CD4-positive, CD25-positive, alpha-beta regulatory T cell (primary cell): ENCODE data around the gene PRKCQ. TPM values are rescaled to one million over a fixed set of nuclear protein-coding genes. Genes with fewer than 3 reads are reported as not detected.

Source experiments
- ATAC-seq, 2 donors: fragments of 150-1000 bp; cut with Tn5 transposase; one replicate each; pipeline ENCODE4 v1.10.0; 2021; ENCODE audit warnings: low read depth in 2 of 2, moderate number of reproducible peaks in 2 of 2, moderate library complexity in 1 of 2
- DNase-seq, 3 donors: peaks; one replicate each; pipeline versions ENCODE4 v3.0.0 to v3.0.0-alpha.2; 2012 to 2022; ENCODE audit warnings: mixed read lengths in 1 of 3
- H3K27ac ChIP-seq: one replicate; pipeline ENCODE4 v1.7.0; 2013; ENCODE audit warnings: mild to moderate bottlenecking, low read length; ENCODE audit not compliant: insufficient read depth, poor library complexity, severe bottlenecking
- H3K27me3 ChIP-seq: one replicate; pipeline ENCODE4 v1.7.0; 2013; ENCODE audit warnings: low read length; ENCODE audit not compliant: control insufficient read depth, insufficient read depth
- H3K36me3 ChIP-seq: one replicate; pipeline ENCODE4 v1.7.0; 2013; ENCODE audit warnings: mild to moderate bottlenecking, low read length, moderate library complexity; ENCODE audit not compliant: control insufficient read depth, insufficient read depth
- H3K4me1 ChIP-seq: 2 replicates; pipeline ENCODE4 v1.7.0; 2013; ENCODE audit warnings: mild to moderate bottlenecking, low read length; ENCODE audit not compliant: insufficient read depth, control insufficient read depth, poor library complexity, severe bottlenecking
- H3K4me3 ChIP-seq: one replicate; pipeline ENCODE4 v1.7.0; 2013; ENCODE audit warnings: low read depth, mild to moderate bottlenecking, low read length, moderate library complexity
- H3K9me3 ChIP-seq, 2 experiments: 1 replicate in 1 of 2; 2 replicates in 1 of 2; pipeline ENCODE4 v1.7.0; 2013; ENCODE audit warnings: low read length in 2 of 2, mild to moderate bottlenecking in 1 of 2, moderate library complexity in 1 of 2; ENCODE audit not compliant: control insufficient read depth in 2 of 2
- H3K27ac Mint-ChIP-seq, 3 donors: one replicate each; pipeline ENCODE4 v1.8.0; 2020 to 2022; ENCODE audit warnings: mild to moderate bottlenecking in 3 of 3, mixed read lengths in 3 of 3, moderate library complexity in 2 of 3
- H3K27me3 Mint-ChIP-seq: one replicate; pipeline ENCODE4 v1.8.0; 2022; ENCODE audit warnings: mild to moderate bottlenecking, mixed read lengths
- H3K36me3 Mint-ChIP-seq: one replicate; pipeline ENCODE4 v1.8.0; 2020; ENCODE audit warnings: mixed read lengths
- H3K4me1 Mint-ChIP-seq, 4 donors: one replicate each; pipeline ENCODE4 v1.8.0; 2020 to 2022; ENCODE audit warnings: mixed read lengths in 4 of 4, mild to moderate bottlenecking in 1 of 4
- H3K4me3 Mint-ChIP-seq, 4 donors: one replicate each; pipeline ENCODE4 v1.8.0; 2020 to 2022; ENCODE audit warnings: mild to moderate bottlenecking in 4 of 4, mixed read lengths in 4 of 4, moderate library complexity in 3 of 4
- H3K9me3 Mint-ChIP-seq, 7 donors: one replicate each; pipeline ENCODE4 v1.8.0; 2020 to 2022; ENCODE audit warnings: mixed read lengths in 7 of 7, mild to moderate bottlenecking in 3 of 7, moderate library complexity in 2 of 7
- polyA plus RNA-seq, 4 donors: library from polyadenylated mRNA; unstranded; fragments of 300-500 nt; fragmentation: Illumina TruSeq; gene quantifications; one replicate each; pipeline ENCODE4 v1.2.3, GENCODE V29; 2021
- total RNA-seq: library from RNA; stranded (reverse); gene quantifications from one replicate; pipeline ENCODE4 v1.2.3, GENCODE V29; 2022

Gene PRKCQ
- total and polyA plus RNA-seq, 5 donors from 2014 or later, result 62.4 to 87.3 (median 69.2) TPM

DNA sequence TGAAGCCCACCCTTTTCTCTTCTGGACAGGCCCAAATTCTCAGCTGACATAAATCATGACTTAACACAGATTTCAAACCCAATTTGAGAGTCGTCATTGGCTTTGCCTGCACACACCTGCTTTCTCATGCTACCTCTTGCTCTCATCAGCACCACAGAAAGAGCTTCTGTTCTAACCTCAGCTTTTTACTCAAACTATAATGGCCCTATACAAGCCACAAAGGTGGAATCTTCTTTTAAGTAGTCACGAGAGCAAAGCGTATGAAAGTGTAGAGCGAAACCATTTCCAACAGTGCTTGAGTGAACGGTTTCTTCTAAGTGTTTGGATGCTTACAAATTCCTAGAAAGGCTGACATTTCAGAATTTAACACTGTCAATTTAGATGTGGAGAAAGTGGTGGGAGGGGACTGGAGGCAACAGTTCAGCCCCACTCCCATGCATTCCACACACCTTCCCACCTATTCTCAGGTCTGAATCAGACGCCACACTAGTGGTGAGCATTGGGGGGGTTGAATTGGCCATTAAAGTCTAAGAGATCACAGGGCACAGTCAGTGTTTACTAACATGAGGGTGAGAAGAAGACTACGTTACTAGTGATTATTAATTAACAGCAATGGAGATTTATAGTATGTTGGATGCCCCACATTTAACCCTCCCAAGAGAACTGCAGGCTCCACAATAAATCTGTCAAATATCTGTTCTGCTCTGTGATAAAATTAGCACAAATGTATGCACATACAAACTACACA is 114.0 kb downstream of the PRKCQ start:
- Mint-ChIP-seq H3K4me1 (peaks cover 7 to 34% (median 27%) of the 10 kb centered on the region in 4 donors), H3K9me3 (peaks cover 0 to 1% (median 0%) of the 10 kb centered on the region in 7 donors), H3K4me3 (peak overlapping the region in 1 of 4 donors; percentile 51), H3K27ac (peak overlapping the region in 1 of 3 donors; percentile 86), H3K27me3 (no peaks in the 10 kb centered on the region), H3K36me3 (peaks cover 69% of the 10 kb centered on the region)
- H3K27me3 ChIP-seq, result no peaks in the 10 kb centered on the region
- ATAC-seq (no peak), DNase-seq (peak in 1 of 3 donors; percentile 22)
- H3K4me1 ChIP-seq, result no peaks in the 10 kb centered on the region
- H3K4me3 ChIP-seq, result no peak overlapping the region
- no peak overlapping the region for H3K27ac ChIP-seq
- no peaks in the 10 kb centered on the region for H3K9me3 ChIP-seq
- peaks cover 96% of the 10 kb centered on the region for H3K36me3 ChIP-seq

- Histone ChIP-seq H3K4me1 (no peaks in the 10 kb centered on the region), H3K9me3 (no peaks in the 10 kb centered on the region), H3K36me3 (peaks cover 98% of the 10 kb centered on the region), H3K4me3 (no peak overlapping the region), H3K27ac (no peak overlapping the region), H3K27me3 (no peaks in the 10 kb centered on the region)
- peaks cover 0 to 5% (median 0%) of the 10 kb centered on the region in 7 donors for H3K9me3 Mint-ChIP-seq
- H3K27ac Mint-ChIP-seq, result no peak overlapping the region
- DNase-seq, result no peak
- H3K4me1 Mint-ChIP-seq, result peaks cover 4 to 34% (median 24%) of the 10 kb centered on the region in 4 donors
- peaks cover 69% of the 10 kb centered on the region for H3K36me3 Mint-ChIP-seq
- H3K4me3 Mint-ChIP-seq, result no peak overlapping the region
- ATAC-seq, result no peak
- no peaks in the 10 kb centered on the region for H3K27me3 Mint-ChIP-seq
Observed at GRCh38 chr10:6465437-6465836, 114.6 kb downstream of the PRKCQ start.

DNA sequence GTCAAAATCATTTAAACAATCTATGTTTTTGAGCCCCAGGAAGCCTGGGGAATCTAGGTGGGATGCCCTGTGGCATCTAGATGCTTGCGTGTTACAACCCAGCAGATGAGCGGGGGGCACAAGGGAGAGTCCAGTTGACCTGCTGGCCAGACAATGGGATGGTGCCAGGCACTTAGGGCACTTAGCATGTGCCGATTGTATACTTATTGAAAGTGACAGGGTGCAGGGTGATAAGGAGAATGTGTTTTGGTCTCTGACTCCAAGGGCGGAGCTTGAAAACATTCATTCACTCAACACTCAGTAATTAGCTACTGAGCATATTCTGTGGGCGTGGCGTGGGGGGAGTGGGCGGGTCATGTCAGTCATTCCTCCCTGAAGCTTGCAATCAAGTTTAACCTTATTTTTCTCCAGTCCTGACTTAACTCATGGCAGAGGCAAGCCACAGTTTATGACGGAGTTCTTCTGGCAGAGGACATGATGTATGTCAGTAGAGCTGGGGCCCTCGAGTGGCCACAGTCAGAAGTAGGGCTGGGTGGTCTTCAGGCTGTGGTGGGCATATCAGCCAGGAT is 115.1 kb downstream of the PRKCQ start:
- H3K27ac Mint-ChIP-seq, result no peak overlapping the region
- Histone ChIP-seq H3K4me3 (no peak overlapping the region), H3K4me1 (no peaks in the 10 kb centered on the region), H3K27ac (no peak overlapping the region), H3K27me3 (no peaks in the 10 kb centered on the region), H3K9me3 (no peaks in the 10 kb centered on the region), H3K36me3 (peaks cover 98% of the 10 kb centered on the region)
- DNase-seq (no peak), ATAC-seq (no peak)
- no peak overlapping the region for H3K4me3 Mint-ChIP-seq
- H3K9me3 Mint-ChIP-seq, result peaks cover 0 to 5% (median 1%) of the 10 kb centered on the region in 7 donors
- H3K27me3 Mint-ChIP-seq, result no peaks in the 10 kb centered on the region
- H3K36me3 Mint-ChIP-seq, result peaks cover 69% of the 10 kb centered on the region
- peaks cover 4 to 31% (median 19%) of the 10 kb centered on the region in 4 donors for H3K4me1 Mint-ChIP-seq

DNA sequence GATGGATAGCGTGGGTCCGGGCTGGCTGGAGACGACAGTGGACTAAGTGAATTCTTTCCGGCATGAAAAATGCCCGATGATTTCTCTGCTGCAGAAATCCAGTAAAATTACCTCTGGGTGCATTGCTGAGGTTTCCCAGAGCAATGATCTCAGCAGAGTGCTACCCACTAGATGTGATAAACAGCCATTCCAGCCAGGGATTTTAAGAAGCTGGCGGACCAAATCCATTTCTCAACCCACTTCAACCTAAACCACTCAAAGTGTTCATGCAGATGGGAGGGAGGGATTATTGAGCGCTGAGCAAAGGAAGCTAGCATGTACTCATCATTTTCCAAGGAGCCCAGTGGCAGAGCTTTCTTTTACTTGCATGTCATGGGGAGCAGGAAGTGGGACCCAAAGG is 116.7 kb downstream of the PRKCQ start:
- DNase-seq, result no peak
- Mint-ChIP-seq H3K36me3 (peaks cover 76% of the 10 kb centered on the region), H3K27me3 (no peaks in the 10 kb centered on the region), H3K4me1 (peaks cover 8 to 33% (median 18%) of the 10 kb centered on the region in 4 donors), H3K9me3 (peaks cover 0 to 5% (median 1%) of the 10 kb centered on the region in 7 donors), H3K27ac (no peak overlapping the region), H3K4me3 (no peak overlapping the region)
- Histone ChIP-seq H3K9me3 (no peaks in the 10 kb centered on the region), H3K4me1 (no peaks in the 10 kb centered on the region), H3K4me3 (no peak overlapping the region), H3K27ac (no peak overlapping the region), H3K27me3 (no peaks in the 10 kb centered on the region), H3K36me3 (peaks cover 98% of the 10 kb centered on the region)
- ATAC-seq, result no peak

- H3K36me3 ChIP-seq, result peaks cover 98% of the 10 kb centered on the region
- H3K4me1 ChIP-seq, result no peaks in the 10 kb centered on the region
- peaks cover 8 to 23% (median 18%) of the 10 kb centered on the region in 4 donors for H3K4me1 Mint-ChIP-seq
- peaks cover 0 to 5% (median 1%) of the 10 kb centered on the region in 7 donors for H3K9me3 Mint-ChIP-seq
- no peak overlapping the region for H3K4me3 Mint-ChIP-seq
- no peak overlapping the region for H3K27ac ChIP-seq
- H3K27me3 Mint-ChIP-seq, result no peaks in the 10 kb centered on the region
- peaks cover 81% of the 10 kb centered on the region for H3K36me3 Mint-ChIP-seq
- DNase-seq, result no peak
- no peak overlapping the region for H3K4me3 ChIP-seq
- ATAC-seq, result no peak
- H3K27ac Mint-ChIP-seq, result peak overlapping the region; percentile 26 to 86 (median 27)
- no peaks in the 10 kb centered on the region for H3K9me3 ChIP-seq
- no peaks in the 10 kb centered on the region for H3K27me3 ChIP-seq
Observed at GRCh38 chr10:6461961-6462360, 118.1 kb downstream of the PRKCQ start.

- Mint-ChIP-seq H3K4me1 (peaks cover 8 to 17% (median 15%) of the 10 kb centered on the region in 4 donors), H3K27ac (peak overlapping the region; percentile 27 to 58 (median 42)), H3K36me3 (peaks cover 81% of the 10 kb centered on the region), H3K9me3 (peaks cover 0 to 5% (median 1%) of the 10 kb centered on the region in 7 donors), H3K4me3 (peak overlapping the region in 1 of 4 donors; percentile 32), H3K27me3 (no peaks in the 10 kb centered on the region)
- H3K4me1 ChIP-seq, result no peaks in the 10 kb centered on the region
- H3K27me3 ChIP-seq, result no peaks in the 10 kb centered on the region
- H3K4me3 ChIP-seq, result no peak overlapping the region
- peaks cover 98% of the 10 kb centered on the region for H3K36me3 ChIP-seq
- no peak overlapping the region for H3K27ac ChIP-seq
- ATAC-seq (no peak), DNase-seq (no peak)
- no peaks in the 10 kb centered on the region for H3K9me3 ChIP-seq
Observed at GRCh38 chr10:6460861-6461409, 119.1 kb downstream of the PRKCQ start.

GRCh38 chr10:6458814-6459213 is 121.3 kb downstream of the PRKCQ start:
- Histone ChIP-seq H3K36me3 (peaks cover 99% of the 10 kb centered on the region), H3K9me3 (no peaks in the 10 kb centered on the region), H3K4me1 (no peaks in the 10 kb centered on the region), H3K27me3 (no peaks in the 10 kb centered on the region), H3K4me3 (no peak overlapping the region), H3K27ac (no peak overlapping the region)
- H3K4me3 Mint-ChIP-seq, result peak overlapping the region in 1 of 4 donors; percentile 51
- H3K36me3 Mint-ChIP-seq, result peaks cover 87% of the 10 kb centered on the region
- no peaks in the 10 kb centered on the region for H3K27me3 Mint-ChIP-seq
- peak overlapping the region in 2 of 3 donors; percentile 13 to 72 for H3K27ac Mint-ChIP-seq
- DNase-seq, result no peak
- H3K9me3 Mint-ChIP-seq, result peaks cover 0 to 10% (median 2%) of the 10 kb centered on the region in 7 donors
- H3K4me1 Mint-ChIP-seq, result peaks cover 12 to 22% (median 17%) of the 10 kb centered on the region in 4 donors
- ATAC-seq, result no peak
